Left lung (tissue), 10 donors: ENCODE measurements around the gene TMPRSS13. TPM values are rescaled to one million over a fixed set of nuclear protein-coding genes. Genes with fewer than 3 reads are reported as not detected.

Experiments used
- ATAC-seq: fragments of 200-7000 bp; cut with Tn5 transposase; one replicate; pipeline ENCODE4 v1.9.1; 2020; ENCODE audit warnings: moderate library complexity
- DNase-seq, 4 donors: peaks; one replicate each; pipeline ENCODE4 v3.0.0-alpha.2; 2013 to 2020
- H3K27ac ChIP-seq, 2 donors: fragments of 200-600 bp; sonication (generic) in 1 of 2; one replicate each; pipeline versions ENCODE4 v1.5.0 to v1.8.0; 2020 to 2021
- H3K27me3 ChIP-seq, 2 donors: fragments of 200-600 bp; sonication (generic) in 1 of 2; one replicate each; pipeline versions ENCODE4 v1.5.0 to v1.8.0; 2020 to 2021
- H3K36me3 ChIP-seq, 2 donors: fragments of 200-600 bp; sonication (generic) in 1 of 2; one replicate each; pipeline versions ENCODE4 v1.5.0 to v1.8.0; 2020 to 2021
- H3K4me1 ChIP-seq, 2 donors: fragments of 200-600 bp; one replicate each; pipeline ENCODE4 v1.8.0; 2021
- H3K4me3 ChIP-seq, 2 donors: fragments of 200-600 bp; sonication (generic) in 1 of 2; one replicate each; pipeline versions ENCODE4 v1.5.0 to v1.8.0; 2020 to 2021; ENCODE audit warnings: mild to moderate bottlenecking in 1 of 2
- H3K9me3 ChIP-seq, 2 donors: fragments of 200-600 bp; sonication (generic) in 1 of 2; one replicate each; pipeline versions ENCODE4 v1.5.0 to v1.8.0; 2020 to 2021
- CTCF ChIP-seq, 2 donors: fragments of 200-600 bp; sonication (generic) in 1 of 2; IDR thresholded peaks; one replicate each; pipeline versions ENCODE4 v1.5.0 to v1.8.0; 2021; ENCODE audit warnings: antibody characterized with exemption in 2 of 2
- intact Hi-C, 2 donors: fragments of 100-400 bp; cut with DNase I; formaldehyde crosslinking; loops; one replicate each; pipeline versions ENCODE4 v1.11.2 to v1.14.2; 2022
- polyA plus RNA-seq, 6 donors: library from polyadenylated mRNA; unstranded; fragments of 120-200 nt; gene quantifications; one replicate each; pipeline ENCODE4 v1.2.1, GENCODE V29; 2013; ENCODE audit not compliant: insufficient read length in 6 of 6
- total RNA-seq, 2 donors: library from RNA; stranded (reverse); fragmentation: NEBNext Ultra II Directional; extraction: Animal tissue kit (Norgen Biotek cat#: 25700); gene quantifications; one replicate each; pipeline ENCODE4 v1.2.1, GENCODE V29; 2021
- donor health status: DM: no; HTN: yes; CAD: no.
- donor health status: DM: no; HTN: no; CAD: no.

Gene TMPRSS13
- total and polyA plus RNA-seq, 8 donors: 4.6 to 10.7 (median 8.1) TPM

- ATAC-seq: no peak
- intact Hi-C loops: no loop called here
Measured at GRCh38 chr11:117976445-117976844, 47.2 kb upstream of the TMPRSS13 start.

GRCh38 chr11:117973503-117973860, 44.3 kb upstream of the TMPRSS13 start:
- DNase-seq (no peak), ATAC-seq (peak; percentile 14)
- Histone ChIP-seq H3K27ac (peak overlapping the region in 1 of 2 donors; percentile 57), H3K4me3 (no peak overlapping the region), H3K27me3 (no peaks in the 10 kb centered on the region), H3K4me1 (peaks cover 11 to 55% of the 10 kb centered on the region in 2 donors), H3K9me3 (no peaks in the 10 kb centered on the region), H3K36me3 (no peaks in the 10 kb centered on the region)
- no peak for TF ChIP-seq CTCF (IDR thresholded peaks at IDR 0.05)
- intact Hi-C loops: no loop called here

More at GRCh38 chr11:117976445-117976844, 47.2 kb upstream of the TMPRSS13 start:
- Histone ChIP-seq H3K27me3 (no peaks in the 10 kb centered on the region), H3K27ac (no peak overlapping the region), H3K9me3 (no peaks in the 10 kb centered on the region), H3K4me3 (no peak overlapping the region), H3K4me1 (peaks cover 16 to 62% of the 10 kb centered on the region in 2 donors), H3K36me3 (no peaks in the 10 kb centered on the region)
- TF ChIP-seq CTCF (IDR thresholded peaks at IDR 0.05): no peak
- no peak for DNase-seq

GRCh38 chr11:117972629-117973502, 43.7 kb upstream of the TMPRSS13 start:
- Histone ChIP-seq H3K9me3 (no peaks in the 10 kb centered on the region), H3K36me3 (no peaks in the 10 kb centered on the region), H3K4me3 (no peak overlapping the region), H3K27ac (peak overlapping the region in 1 of 2 donors; percentile 57), H3K4me1 (peaks cover 11 to 54% of the 10 kb centered on the region in 2 donors), H3K27me3 (no peaks in the 10 kb centered on the region)
- TF ChIP-seq CTCF (IDR thresholded peaks at IDR 0.05): no peak
- intact Hi-C loops: no loop called here
- ATAC-seq: peak; percentile 74
- DNase-seq: peak in 2 of 4 donors; percentile 30 to 39

GRCh38 chr11:117972044-117972443, 42.8 kb upstream of the TMPRSS13 start:
- Histone ChIP-seq H3K4me1 (peaks cover 11 to 48% of the 10 kb centered on the region in 2 donors), H3K27me3 (no peaks in the 10 kb centered on the region), H3K4me3 (no peak overlapping the region), H3K9me3 (no peaks in the 10 kb centered on the region), H3K36me3 (no peaks in the 10 kb centered on the region), H3K27ac (no peak overlapping the region)
- DNase-seq (no peak), ATAC-seq (no peak)
- intact Hi-C loops: no loop called here
- TF ChIP-seq CTCF (IDR thresholded peaks at IDR 0.05): no peak

- H3K9me3 ChIP-seq: no peaks in the 10 kb centered on the region
- peak overlapping the region in 1 of 2 donors; percentile 51 for H3K27ac ChIP-seq
- DNase-seq (peak in 1 of 4 donors; percentile 47), ATAC-seq (peak; percentile 73)
- intact Hi-C loops: no loop called here
- peaks cover 11 to 48% of the 10 kb centered on the region in 2 donors for H3K4me1 ChIP-seq
- H3K36me3 ChIP-seq: no peaks in the 10 kb centered on the region
- no peaks in the 10 kb centered on the region for H3K27me3 ChIP-seq
- H3K4me3 ChIP-seq: no peak overlapping the region
- TF ChIP-seq CTCF (IDR thresholded peaks at IDR 0.05): no peak
Measured at GRCh38 chr11:117970400-117971024, 41.3 kb upstream of the TMPRSS13 start.
